ENCODE data around the gene IP6K3. TPM values are rescaled to one million over a fixed set of nuclear protein-coding genes. Genes with fewer than 3 reads are reported as not detected.
A peak's percentile ranks its signal among the peaks of the same experiment; 100 is the strongest.

The IP6K3 gene
- total RNA-seq, 1 donor from 2014 or later = not detected

GRCh38 chr6:33747823-33748222 lies 1.1 kb upstream of the IP6K3 start:
- intact Hi-C loops (cut with DNase I) = no loop called here

GRCh38 chr6:33746036-33746600 lies 587 bp downstream of the IP6K3 start:
- no peak for TF ChIP-seq CTCF (IDR thresholded peaks at IDR 0.05)

More at GRCh38 chr6:33747823-33748222, 1.1 kb upstream of the IP6K3 start:
- no peak for TF ChIP-seq CTCF (IDR thresholded peaks at IDR 0.05)
- no peak for DNase-seq (ENCODE audit: low spot score in 2 of 2)
- no peaks in the 10 kb centered on the region for H3K9me3 ChIP-seq
- H3K27ac ChIP-seq = no peak overlapping the region
- H3K27me3 ChIP-seq = no peaks in the 10 kb centered on the region
- no peaks in the 10 kb centered on the region for H3K36me3 ChIP-seq
- H3K4me3 ChIP-seq = no peak overlapping the region
- H3K4me1 ChIP-seq = no peaks in the 10 kb centered on the region

GRCh38 chr6:33745548-33745947 lies 1.2 kb downstream of the IP6K3 start:
- intact Hi-C loops (cut with DNase I) = loop anchor here (2.0 kb wide), 2 partner anchors 25 to 409 kb away; no protein-coding TSS in a partner anchor
- H3K27ac ChIP-seq = no peak overlapping the region
- no peak for TF ChIP-seq CTCF (IDR thresholded peaks at IDR 0.05)
- H3K4me3 ChIP-seq = no peak overlapping the region
- H3K4me1 ChIP-seq = no peaks in the 10 kb centered on the region
- H3K27me3 ChIP-seq = no peaks in the 10 kb centered on the region
- H3K9me3 ChIP-seq = no peaks in the 10 kb centered on the region
- no peak for DNase-seq (ENCODE audit: low spot score in 2 of 2)
- no peaks in the 10 kb centered on the region for H3K36me3 ChIP-seq

More at GRCh38 chr6:33746036-33746600, 587 bp downstream of the IP6K3 start:
- intact Hi-C loops (cut with DNase I) = no loop called here
- Histone ChIP-seq H3K27me3 (no peaks in the 10 kb centered on the region), H3K4me3 (no peak overlapping the region), H3K27ac (no peak overlapping the region), H3K4me1 (no peaks in the 10 kb centered on the region), H3K36me3 (no peaks in the 10 kb centered on the region), H3K9me3 (no peaks in the 10 kb centered on the region)
- DNase-seq (ENCODE audit: low spot score in 2 of 2) = no peak

- no peak overlapping the region for H3K27ac ChIP-seq
- no peaks in the 10 kb centered on the region for H3K27me3 ChIP-seq
- intact Hi-C loops (cut with DNase I) = loop anchor here (2.0 kb wide), 2 partner anchors 26 to 410 kb away; no protein-coding TSS in a partner anchor
- no peak for DNase-seq (ENCODE audit: low spot score in 2 of 2)
- TF ChIP-seq CTCF (IDR thresholded peaks at IDR 0.05) = no peak
- no peaks in the 10 kb centered on the region for H3K4me1 ChIP-seq
- H3K9me3 ChIP-seq = no peaks in the 10 kb centered on the region
- H3K36me3 ChIP-seq = no peaks in the 10 kb centered on the region
- H3K4me3 ChIP-seq = no peak overlapping the region
These were observed 1.7 kb downstream of the IP6K3 start for GRCh38 chr6:33744895-33745546.

GRCh38 chr6:33744001-33744848 lies 2.5 kb downstream of the IP6K3 start:
- Histone ChIP-seq H3K4me3 (no peak overlapping the region), H3K27ac (no peak overlapping the region), H3K4me1 (no peaks in the 10 kb centered on the region)

More at GRCh38 chr6:33744001-33744848, 2.5 kb downstream of the IP6K3 start:
- DNase-seq (ENCODE audit: low spot score in 2 of 2) = peak in 1 of 2 donors; percentile 79
- Histone ChIP-seq H3K9me3 (no peaks in the 10 kb centered on the region), H3K36me3 (no peaks in the 10 kb centered on the region), H3K27me3 (no peaks in the 10 kb centered on the region)
- intact Hi-C loops (cut with DNase I) = loop anchor here (2.0 kb wide), 2 partner anchors 27 to 411 kb away; no protein-coding TSS in a partner anchor
- peak; percentile 66 to 83 (median 83) for TF ChIP-seq CTCF (IDR thresholded peaks at IDR 0.05)
